PFSK-1 (cell line): ENCODE results near the gene OR51V1.

Experiments used
- FOXP2 ChIP-seq: optimal IDR thresholded peaks from 2 replicates; pipeline ENCODE3; 2011; ENCODE audit warnings: borderline replicate concordance, control low read depth, inconsistent platforms; ENCODE audit not compliant: insufficient read depth; ENCODE audit errors: extremely low read length, extremely low read depth
- POLR2AphosphoS5 ChIP-seq: IDR thresholded peaks from 2 replicates; pipeline ENCODE4 v1.6.1; 2012; ENCODE audit warnings: low read depth, mild to moderate bottlenecking, control low read depth, low read length, moderate library complexity
- REST ChIP-seq, 2 experiments: IDR thresholded peaks; 2 replicates each; pipeline versions ENCODE4 v1.6.1 to v1.8.0; 2011 to 2012; ENCODE audit warnings: low read depth in 2 of 2, low read length in 2 of 2, control low read depth in 1 of 2, inconsistent platforms in 1 of 2, mild to moderate bottlenecking in 1 of 2, moderate library complexity in 1 of 2; ENCODE audit not compliant: insufficient read depth in 1 of 2
- SIN3A ChIP-seq: IDR thresholded peaks from 2 replicates; pipeline ENCODE4 v1.6.1; 2012; ENCODE audit warnings: mild to moderate bottlenecking, low read length, moderate library complexity, borderline replicate concordance; ENCODE audit not compliant: insufficient read depth

DNA sequence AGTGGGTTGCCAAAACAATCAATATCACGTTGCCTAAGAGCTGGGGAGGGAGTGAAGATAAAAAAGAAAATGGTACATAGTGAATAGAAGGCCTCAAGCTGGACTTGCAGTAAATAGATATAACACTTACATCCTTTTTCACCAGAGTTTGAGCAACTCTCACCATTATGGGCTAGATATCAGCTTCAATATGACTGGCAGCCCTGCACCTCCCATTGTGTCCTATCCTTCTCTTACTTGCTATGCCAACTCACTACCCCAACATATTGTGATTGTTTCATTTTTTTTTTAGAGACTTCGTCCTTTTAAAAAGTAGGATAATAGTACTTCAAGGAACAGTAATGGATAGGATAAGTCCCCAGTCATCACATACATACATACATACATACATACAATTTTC lies 41.7 kb upstream of the OR51V1 start:
- no peak for TF ChIP-seq POLR2AphosphoS5
- no peak for TF ChIP-seq SIN3A
- no peak for TF ChIP-seq REST (IDR thresholded peaks at IDR 0.05; ENCODE audit: insufficient read depth in 1 of 2, low read depth in 2 of 2, low read length in 2 of 2)
- TF ChIP-seq FOXP2: no peak
